HG02678 (cell line): ENCODE measurements around the gene TBC1D23.
"Not testable (repeated sequence)": the region's sequence is repeated elsewhere in the genome, so short reads cannot be mapped to it uniquely, and the experiment has no call there.

Source experiments
- ATAC-seq: cut with Tn5 transposase; IDR thresholded peaks from one replicate; pipeline ENCODE4 v1.9.1; 2021; ENCODE audit warnings: mild to moderate bottlenecking, moderate library complexity; ENCODE audit not compliant: unreplicated experiment

The TBC1D23 gene

DNA sequence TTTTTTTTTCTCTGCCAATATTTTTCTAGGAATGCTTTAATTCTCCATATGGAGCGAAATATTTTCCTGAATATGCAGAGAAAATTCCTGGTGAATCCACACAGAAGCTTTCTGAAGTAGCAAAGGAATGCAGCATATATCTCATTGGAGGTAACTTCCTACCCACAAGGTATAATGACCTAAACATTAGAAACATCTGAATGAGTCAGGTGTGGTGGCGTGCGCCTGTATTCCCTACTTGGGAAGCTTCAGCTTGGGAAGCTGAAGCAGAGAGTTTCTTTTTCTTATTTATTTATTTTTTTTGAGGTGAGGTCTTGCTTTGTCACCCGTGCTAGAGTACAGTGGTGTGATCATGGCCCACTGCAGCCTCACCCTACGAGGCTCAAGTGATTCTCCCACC lies 79.0 kb downstream of the TBC1D23 start:
- ATAC-seq = no peak

- no peak for ATAC-seq
These were observed 79.7 kb downstream of the TBC1D23 start for GRCh38 chr3:100340527-100340926.

GRCh38 chr3:100348727-100349126 lies 87.9 kb downstream of the TBC1D23 start:
- no peak for ATAC-seq

- ATAC-seq = not testable (repeated sequence)
These were observed 91.0 kb downstream of the TBC1D23 start for GRCh38 chr3:100351770-100352169.

- no peak for ATAC-seq
These were observed 91.8 kb downstream of the TBC1D23 start for GRCh38 chr3:100352296-100353231.

DNA sequence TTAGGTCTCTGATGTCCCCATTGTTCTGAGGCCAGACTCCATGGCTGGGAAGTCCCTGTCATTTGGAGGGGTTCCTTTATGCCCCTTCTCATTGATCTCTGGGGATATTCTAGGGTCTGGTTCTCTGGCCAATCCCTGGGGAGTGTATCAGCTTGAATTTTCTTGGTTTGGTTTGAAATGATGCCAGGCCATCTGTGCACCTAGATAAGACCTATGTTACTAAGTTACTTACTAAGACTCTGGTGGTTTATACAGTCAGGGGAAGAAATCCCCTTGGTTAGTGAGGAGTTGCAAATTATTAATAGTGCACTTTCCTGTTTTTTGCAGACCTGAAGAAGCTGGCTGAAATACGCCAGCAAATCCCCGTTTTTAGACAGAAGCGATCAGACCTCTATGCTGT lies 94.1 kb downstream of the TBC1D23 start:
- ATAC-seq = peak; percentile 72

DNA sequence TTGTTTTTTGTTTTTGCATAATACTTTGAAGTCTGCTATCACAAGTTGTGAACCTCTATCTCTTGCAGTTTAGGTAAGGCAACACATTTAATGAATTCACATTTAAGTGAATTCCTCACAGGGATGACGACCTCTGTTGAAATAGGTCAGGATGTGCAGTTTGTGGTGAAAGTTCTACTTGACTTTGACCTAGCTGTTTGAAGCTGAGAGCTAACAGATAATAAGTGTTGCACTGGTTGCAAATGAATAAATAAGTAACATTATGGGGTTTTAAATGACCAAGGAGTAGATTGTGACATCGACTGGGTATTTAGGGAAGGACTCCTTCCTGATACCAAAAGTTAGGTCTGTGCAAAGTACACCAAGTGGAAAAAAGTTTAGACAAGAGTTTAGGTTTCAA lies 97.6 kb downstream of the TBC1D23 start:
- no peak for ATAC-seq

- ATAC-seq = no peak
These were observed 98.2 kb downstream of the TBC1D23 start for GRCh38 chr3:100359035-100359434.

GRCh38 chr3:100360757-100361496 lies 100.1 kb downstream of the TBC1D23 start:
- ATAC-seq = no peak

GRCh38 chr3:100361897-100362296 lies 101.1 kb downstream of the TBC1D23 start:
- ATAC-seq = no peak

- no peak for ATAC-seq
These were observed 103.6 kb downstream of the TBC1D23 start for GRCh38 chr3:100364421-100364820.

DNA sequence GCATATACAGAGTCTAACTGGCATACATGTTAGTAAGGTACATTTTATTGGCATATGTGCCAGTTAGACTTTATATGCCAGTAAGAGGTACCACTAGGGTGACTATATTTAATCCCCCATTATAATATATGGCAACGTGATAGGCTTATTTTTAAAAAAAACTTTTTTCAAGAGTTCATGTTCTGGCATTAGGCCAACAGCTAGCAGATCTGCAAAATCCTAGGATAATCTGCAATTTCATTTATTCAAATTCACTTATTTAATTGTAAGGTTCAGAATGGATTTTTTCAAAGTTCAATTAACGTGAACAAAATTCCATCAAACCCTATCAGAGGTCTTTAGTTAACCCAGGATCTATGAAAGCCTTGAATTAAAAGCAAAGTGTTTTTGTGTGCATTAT lies 105.6 kb downstream of the TBC1D23 start:
- no peak for ATAC-seq

GRCh38 chr3:100368441-100368840 lies 107.6 kb downstream of the TBC1D23 start:
- ATAC-seq = no peak

GRCh38 chr3:100370756-100371155 lies 110.0 kb downstream of the TBC1D23 start:
- no peak for ATAC-seq

DNA sequence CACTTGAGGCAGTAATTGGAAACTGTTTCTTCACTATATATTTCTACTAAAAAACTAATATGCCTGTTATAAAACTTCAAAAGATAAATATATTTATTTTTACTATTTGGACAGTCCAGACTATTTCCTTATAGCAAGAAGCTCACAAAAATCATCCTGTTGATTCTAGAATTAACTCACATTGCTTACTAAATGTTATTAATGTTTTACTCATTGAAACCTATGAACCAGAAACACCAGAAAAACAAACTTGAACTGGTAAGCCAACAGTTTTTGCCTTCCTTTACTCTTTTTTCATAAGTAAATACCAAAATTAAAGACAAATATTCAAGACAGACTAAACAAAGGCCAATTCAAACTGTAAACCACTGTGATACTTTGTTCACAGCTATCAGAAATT lies 113.7 kb downstream of the TBC1D23 start:
- no peak for ATAC-seq
